CD4-positive, alpha-beta T cell treated with Interleukin-17A for 1 hour (primary cell): ENCODE results near the gene HOXA13.
A peak's percentile ranks its signal among the peaks of the same experiment; 100 is the strongest.

Source experiments
- DNase-seq: peaks from one replicate; pipeline ENCODE4 v3.0.0-alpha.2; 2020

Gene HOXA13

GRCh38 chr7:27191833-27192545 is 7.9 kb downstream of the HOXA13 start:
- DNase-seq, result no peak

GRCh38 chr7:27191161-27191731 is 8.6 kb downstream of the HOXA13 start:
- DNase-seq, result no peak

- DNase-seq, result no peak
These were observed 9.7 kb downstream of the HOXA13 start for GRCh38 chr7:27189997-27190748.

GRCh38 chr7:27189295-27189996 is 10.4 kb downstream of the HOXA13 start:
- no peak for DNase-seq

- DNase-seq, result peak; percentile 49
These were observed 11.3 kb downstream of the HOXA13 start for GRCh38 chr7:27188386-27189294.

GRCh38 chr7:27187475-27188385 is 12.2 kb downstream of the HOXA13 start:
- DNase-seq, result no peak

- DNase-seq, result no peak
These were observed 13.0 kb downstream of the HOXA13 start for GRCh38 chr7:27186668-27187474.

GRCh38 chr7:27185854-27186667 is 13.8 kb downstream of the HOXA13 start:
- DNase-seq, result no peak

GRCh38 chr7:27185013-27185853 is 14.7 kb downstream of the HOXA13 start, which contains the start of gene HOXA11:
HOXA11 (minus strand) TSS chr7:27185232; CDS start chr7:27185144, 88 bp downstream.
- no peak for DNase-seq

GRCh38 chr7:27184337-27185012 is 15.4 kb downstream of the HOXA13 start:
- no peak for DNase-seq

- DNase-seq, result no peak
These were observed 16.1 kb downstream of the HOXA13 start for GRCh38 chr7:27183682-27184336.

- DNase-seq, result no peak
These were observed 16.8 kb downstream of the HOXA13 start for GRCh38 chr7:27182861-27183681.

GRCh38 chr7:27182285-27182841 is 17.5 kb downstream of the HOXA13 start:
- no peak for DNase-seq

GRCh38 chr7:27181795-27182275 is 18.1 kb downstream of the HOXA13 start:
- no peak for DNase-seq
